Neuronal stem cell (in vitro differentiated cells): Measurements from ENCODE around the gene JUND.
A peak's percentile ranks its signal among the peaks of the same experiment; 100 is the strongest.

Experiments used
- DNase-seq: peaks from one replicate; pipeline ENCODE4 v3.0.0-alpha.2; 2013; ENCODE audit warnings: low spot score
- H2AFZ ChIP-seq: one replicate; pipeline ENCODE4 v1.6.1; 2013; ENCODE audit warnings: mild to moderate bottlenecking, low read length, inconsistent platforms
- H2AK5ac ChIP-seq: 2 replicates; pipeline ENCODE4 v1.6.1; 2013; ENCODE audit warnings: low read depth, mild to moderate bottlenecking, inconsistent platforms, low read length, moderate library complexity, mixed read lengths
- H2BK120ac ChIP-seq: 2 replicates; pipeline ENCODE4 v1.6.1; 2013; ENCODE audit warnings: low read depth, mild to moderate bottlenecking, inconsistent platforms, low read length, moderate library complexity, mixed read lengths
- H2BK12ac ChIP-seq: one replicate; pipeline ENCODE4 v1.6.1; 2013; ENCODE audit warnings: low read length, inconsistent platforms
- H2BK15ac ChIP-seq: 2 replicates; pipeline ENCODE4 v1.6.1; 2013; ENCODE audit warnings: mild to moderate bottlenecking, low read length, inconsistent platforms, mixed read lengths
- H2BK5ac ChIP-seq: one replicate; pipeline ENCODE4 v1.6.1; 2013; ENCODE audit warnings: inconsistent platforms, mild to moderate bottlenecking, low read length, moderate library complexity
- H3K14ac ChIP-seq: one replicate; pipeline ENCODE4 v1.6.1; 2013; ENCODE audit warnings: low read length, inconsistent platforms
- H3K18ac ChIP-seq: 2 replicates; pipeline ENCODE4 v1.6.1; 2013; ENCODE audit warnings: low read length, inconsistent platforms
- H3K23ac ChIP-seq: 2 replicates; pipeline ENCODE4 v1.6.1; 2013; ENCODE audit warnings: low read depth, mild to moderate bottlenecking, mixed read lengths, low read length, inconsistent platforms; ENCODE audit not compliant: poor library complexity
- H3K27ac ChIP-seq: replicated peaks from 3 replicates; pipeline ENCODE4 v1.5.1; 2013; ENCODE audit warnings: low read length, inconsistent platforms
- H3K27me3 ChIP-seq, 3 experiments: 2 replicates each; pipeline ENCODE4 v1.6.1; 2013; ENCODE audit warnings: low read length in 3 of 3, mild to moderate bottlenecking in 2 of 3, inconsistent platforms in 1 of 3, low read depth in 1 of 3, mixed read lengths in 1 of 3, moderate library complexity in 1 of 3; ENCODE audit not compliant: control insufficient read depth in 3 of 3, insufficient read depth in 3 of 3
- H3K36me3 ChIP-seq, 2 donors: replicated peaks in 1 of 2; 2 replicates each; pipeline ENCODE4 v1.6.1; 2013; ENCODE audit warnings: low read length in 2 of 2; ENCODE audit not compliant: control insufficient read depth in 2 of 2, insufficient read depth in 2 of 2
- H3K4ac ChIP-seq: 2 replicates; pipeline ENCODE4 v1.6.1; 2013; ENCODE audit warnings: inconsistent platforms, mild to moderate bottlenecking, low read length, moderate library complexity
- H3K4me1 ChIP-seq, 2 donors: 1 replicate in 1 of 2; 2 replicates in 1 of 2; pipeline ENCODE4 v1.6.1; 2013; ENCODE audit warnings: low read length in 2 of 2, low read depth in 1 of 2; ENCODE audit not compliant: control insufficient read depth in 2 of 2, insufficient read depth in 1 of 2
- H3K4me2 ChIP-seq: one replicate; pipeline ENCODE4 v1.6.1; 2013; ENCODE audit warnings: mild to moderate bottlenecking, low read length, inconsistent platforms; ENCODE audit not compliant: insufficient read depth, poor library complexity, severe bottlenecking
- H3K4me3 ChIP-seq, 2 donors: 2 replicates each; pipeline ENCODE4 v1.5.1; 2013; ENCODE audit warnings: low read length in 2 of 2, mild to moderate bottlenecking in 2 of 2, inconsistent platforms in 1 of 2, moderate library complexity in 1 of 2
- H3K79me1 ChIP-seq: one replicate; pipeline ENCODE4 v1.6.1; 2013; ENCODE audit warnings: low read depth, mild to moderate bottlenecking, inconsistent platforms, low read length, moderate library complexity
- H3K9ac ChIP-seq: one replicate; pipeline ENCODE4 v1.6.1; 2013; ENCODE audit warnings: mild to moderate bottlenecking, low read depth, low read length, inconsistent platforms; ENCODE audit not compliant: poor library complexity
- H3K9me3 ChIP-seq, 2 donors: replicated peaks in 1 of 2; 2 replicates each; pipeline versions ENCODE3 to v1.6.1; 2013; ENCODE audit warnings: low read length in 2 of 2, mild to moderate bottlenecking in 2 of 2, inconsistent platforms in 1 of 2, low read depth in 1 of 2, mixed read lengths in 1 of 2, moderate library complexity in 1 of 2; ENCODE audit not compliant: control insufficient read depth in 2 of 2, insufficient read depth in 1 of 2
- H4K8ac ChIP-seq: one replicate; pipeline ENCODE4 v1.6.1; 2013; ENCODE audit warnings: low read depth, mild to moderate bottlenecking, inconsistent platforms, low read length, moderate library complexity
- H4K91ac ChIP-seq: one replicate; pipeline ENCODE4 v1.6.1; 2013; ENCODE audit warnings: low read length, low read depth, mild to moderate bottlenecking, inconsistent platforms; ENCODE audit not compliant: poor library complexity
- WGBS, 2 donors: extraction: QIAGEN DNeasy Blood & Tissue Kit; methylation state at CpG; one replicate each; pipeline ENCODE4 v1.1.7; 2013; ENCODE audit warnings: missing lambda C conversion rate in 2 of 2, mixed read lengths in 1 of 2; ENCODE audit not compliant: insufficient read length in 2 of 2, insufficient replicate concordance in 1 of 2; ENCODE audit errors: extremely low coverage in 2 of 2; 5-methylcytosine and 5-hydroxymethylcytosine counted together

Gene JUND

GRCh38 chr19:18289471-18290301 lies 8.3 kb upstream of the JUND start:
- no peak overlapping the region for H3K27ac ChIP-seq

GRCh38 chr19:18287836-18288772 lies 6.7 kb upstream of the JUND start:
- H3K23ac ChIP-seq = no peak overlapping the region
- H2AK5ac ChIP-seq = no peak overlapping the region
- H3K4me1 ChIP-seq = peaks cover 10 to 22% of the 10 kb centered on the region in 2 donors
- no peak overlapping the region for H4K8ac ChIP-seq
- H3K4me3 ChIP-seq = no peak overlapping the region
- no peak overlapping the region for H3K4ac ChIP-seq
- peak overlapping the region; percentile 22 for H3K9ac ChIP-seq
- no peak for DNase-seq
- peak overlapping the region; percentile 82 for H2AFZ ChIP-seq
- H3K18ac ChIP-seq = peak overlapping the region; percentile 72
- H2BK5ac ChIP-seq = peak overlapping the region; percentile 68
- no CpG with 5 or more reads among the region's 26 CpGs for WGBS, 2 donors
- peak overlapping the region; percentile 43 for H2BK12ac ChIP-seq
- peak overlapping the region; percentile 68 for H3K27ac ChIP-seq
- peak overlapping the region; percentile 99 for H2BK15ac ChIP-seq
- no peaks in the 10 kb centered on the region for H3K27me3 ChIP-seq
- peak overlapping the region; percentile 87 for H2BK120ac ChIP-seq
- peak overlapping the region; percentile 43 for H3K4me2 ChIP-seq
- H3K36me3 ChIP-seq = no peaks in the 10 kb centered on the region
- H3K79me1 ChIP-seq = no peaks in the 10 kb centered on the region
- peaks cover 0 to 2% of the 10 kb centered on the region in 2 donors for H3K9me3 ChIP-seq
- H3K14ac ChIP-seq = no peak overlapping the region
- H4K91ac ChIP-seq = no peak overlapping the region

More at GRCh38 chr19:18289471-18290301, 8.3 kb upstream of the JUND start:
- Histone ChIP-seq H4K8ac (no peak overlapping the region), H2BK120ac (peak overlapping the region; percentile 74), H3K4me2 (no peak overlapping the region), H2BK5ac (no peak overlapping the region), H2BK15ac (peak overlapping the region; percentile 92), H3K23ac (peak overlapping the region; percentile 59), H3K4me3 (no peak overlapping the region), H3K4ac (peak overlapping the region; percentile 67), H4K91ac (no peak overlapping the region), H2AK5ac (peak overlapping the region; percentile 93), H3K36me3 (no peaks in the 10 kb centered on the region), H3K9me3 (no peaks in the 10 kb centered on the region), H2BK12ac (no peak overlapping the region), H3K27me3 (peaks cover 0 to 2% (median 0%) of the 10 kb centered on the region in 3 experiments), H3K9ac (no peak overlapping the region), H2AFZ (no peak overlapping the region), H3K18ac (peak overlapping the region; percentile 87), H3K79me1 (no peaks in the 10 kb centered on the region), H3K4me1 (peaks cover 24 to 34% of the 10 kb centered on the region in 2 donors), H3K14ac (no peak overlapping the region)
- no CpG with 5 or more reads among the region's 12 CpGs for WGBS, 2 donors
- DNase-seq = no peak

- no peak overlapping the region for H3K9ac ChIP-seq
- no peak overlapping the region for H3K4me2 ChIP-seq
- peak overlapping the region; percentile 68 for H3K18ac ChIP-seq
- H3K4me1 ChIP-seq = peaks cover 17 to 20% of the 10 kb centered on the region in 2 donors
- H3K27ac ChIP-seq = peak overlapping the region; percentile 68
- peak overlapping the region; percentile 87 for H2BK120ac ChIP-seq
- peak overlapping the region; percentile 91 for H2AK5ac ChIP-seq
- H4K8ac ChIP-seq = no peak overlapping the region
- H3K36me3 ChIP-seq = no peaks in the 10 kb centered on the region
- H3K27me3 ChIP-seq = no peaks in the 10 kb centered on the region
- H2BK15ac ChIP-seq = peak overlapping the region; percentile 99
- no peak overlapping the region for H3K4me3 ChIP-seq
- no peak overlapping the region for H3K14ac ChIP-seq
- peak overlapping the region; percentile 97 for H2BK12ac ChIP-seq
- DNase-seq = no peak
- peak overlapping the region; percentile 76 for H3K23ac ChIP-seq
- peak overlapping the region; percentile 38 for H3K4ac ChIP-seq
- no peaks in the 10 kb centered on the region for H3K79me1 ChIP-seq
- H4K91ac ChIP-seq = no peak overlapping the region
- no CpG with 5 or more reads among the region's 21 CpGs for WGBS, 2 donors
- peaks cover 0 to 2% of the 10 kb centered on the region in 2 donors for H3K9me3 ChIP-seq
- peak overlapping the region; percentile 68 for H2BK5ac ChIP-seq
- H2AFZ ChIP-seq = peak overlapping the region; percentile 17
Observed at GRCh38 chr19:18286973-18287635, 5.7 kb upstream of the JUND start.
